HG02884 (cell line): Measurements from ENCODE around the gene DIRAS2.
"Not testable (repeated sequence)": the region's sequence is repeated elsewhere in the genome, so short reads cannot be mapped to it uniquely, and the experiment has no call there.

Experiments
- ATAC-seq: cut with Tn5 transposase; IDR thresholded peaks from one replicate; pipeline ENCODE4 v1.9.1; 2021; ENCODE audit warnings: mild to moderate bottlenecking, moderate library complexity; ENCODE audit not compliant: unreplicated experiment

DIRAS2 gene, protein sequence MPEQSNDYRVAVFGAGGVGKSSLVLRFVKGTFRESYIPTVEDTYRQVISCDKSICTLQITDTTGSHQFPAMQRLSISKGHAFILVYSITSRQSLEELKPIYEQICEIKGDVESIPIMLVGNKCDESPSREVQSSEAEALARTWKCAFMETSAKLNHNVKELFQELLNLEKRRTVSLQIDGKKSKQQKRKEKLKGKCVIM

DNA sequence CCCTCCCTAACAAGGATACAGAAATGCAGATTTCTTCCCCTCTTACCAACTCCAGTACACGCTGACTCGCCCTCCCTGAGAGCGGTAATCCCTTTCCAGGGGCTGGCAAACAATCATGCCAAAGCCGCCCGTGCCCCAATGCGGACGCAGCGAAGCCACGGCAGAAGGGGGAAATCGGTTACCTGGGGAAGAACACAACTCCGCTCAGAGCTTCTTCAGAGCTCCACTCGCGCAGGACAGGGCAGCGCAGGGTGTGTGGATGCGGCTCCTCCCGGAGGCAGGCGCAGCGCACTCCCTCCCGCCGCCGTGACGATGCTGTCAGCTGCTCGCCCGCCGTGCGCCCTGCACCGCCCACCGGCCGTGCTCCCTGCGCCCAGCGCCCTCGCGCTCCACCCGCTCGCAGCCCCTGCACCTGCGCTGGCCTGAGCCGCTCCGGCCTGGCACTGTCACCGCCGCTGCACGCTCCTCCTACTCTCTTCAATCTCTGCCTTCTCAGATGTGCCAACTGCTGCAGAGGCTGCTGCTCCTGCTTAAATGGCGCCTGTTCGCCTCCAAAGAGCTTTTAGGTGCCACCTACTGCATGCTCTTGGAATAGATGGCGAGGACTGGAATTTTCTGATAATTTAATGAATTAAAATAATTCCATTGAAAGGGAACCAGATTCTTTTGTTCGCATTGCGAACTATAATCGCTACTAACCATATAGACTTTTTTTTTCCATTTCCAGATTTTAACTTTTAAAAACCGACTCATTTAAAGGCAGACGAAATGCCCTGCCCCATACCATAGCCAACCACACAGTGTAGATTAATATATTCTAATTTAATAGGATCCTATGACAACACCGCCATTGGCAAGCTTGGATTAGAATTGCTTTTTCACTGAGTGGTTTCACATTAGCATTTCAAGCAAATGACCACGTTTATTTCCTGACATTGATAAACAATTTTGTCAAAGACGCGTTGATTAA, at the start of gene DIRAS2:
DIRAS2 (minus strand) TSS at position 255 of the 970 bp plus-strand sequence. CDS start 28,997 bp downstream, outside the sequence.
- no peak for ATAC-seq

DNA sequence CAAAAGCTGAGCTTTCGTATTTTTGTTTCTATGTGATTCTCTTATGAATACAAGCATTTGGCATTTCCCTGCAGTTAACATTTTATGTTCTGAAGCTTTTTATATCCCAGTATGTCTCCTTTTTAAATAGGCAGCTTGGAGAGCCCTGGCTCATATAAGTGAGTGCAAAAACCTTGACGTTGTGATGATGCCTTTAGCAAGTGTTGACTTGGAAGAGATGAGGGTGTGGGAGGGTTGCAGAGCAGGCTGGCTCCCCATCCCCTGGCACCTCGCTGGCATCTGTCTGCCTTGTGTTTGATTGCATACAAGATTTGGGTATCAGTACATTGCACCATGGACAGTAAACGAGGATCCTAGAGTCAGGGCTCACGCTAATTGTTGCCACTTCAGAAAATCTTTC, 42.1 kb upstream of the DIRAS2 start:
- no peak for ATAC-seq

DNA sequence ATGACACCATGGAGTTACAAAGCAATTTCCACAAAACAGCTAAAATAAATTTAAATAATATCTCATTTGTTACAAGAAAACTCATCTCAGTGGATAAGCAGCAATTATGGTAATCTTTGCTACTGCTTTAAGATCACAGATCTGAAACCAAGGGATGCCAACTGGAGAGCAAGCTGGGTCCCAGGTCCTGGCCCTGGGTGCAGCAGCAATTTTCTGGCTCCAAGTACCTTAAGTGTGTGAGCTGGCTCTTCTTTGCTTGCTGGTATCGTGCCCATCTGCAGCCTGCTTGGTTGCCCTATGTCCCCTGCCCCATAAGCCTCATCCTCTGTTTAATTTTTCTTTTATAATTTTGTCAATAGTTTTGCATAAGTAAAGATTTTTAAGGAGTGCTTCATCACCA, 41.5 kb upstream of the DIRAS2 start:
- no peak for ATAC-seq

DNA sequence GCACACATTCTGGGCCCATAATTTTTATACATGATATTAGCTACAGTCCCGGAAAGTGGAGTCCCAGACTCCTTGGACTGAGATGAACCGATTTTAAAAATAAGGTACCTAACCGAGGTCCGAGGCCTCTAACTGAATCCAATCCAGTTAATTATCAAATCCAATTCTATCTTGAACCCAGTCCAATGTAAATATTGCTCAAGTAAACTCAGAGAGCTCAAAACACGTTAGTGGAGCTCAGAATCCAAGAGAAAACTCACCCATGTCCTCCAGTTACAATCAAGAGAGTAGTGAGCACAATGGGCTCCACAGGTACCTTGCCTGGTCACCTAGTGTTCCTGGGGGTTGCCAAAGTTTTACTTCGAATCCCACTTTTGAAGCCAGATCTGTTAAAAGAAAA, 37.9 kb upstream of the DIRAS2 start:
- no peak for ATAC-seq

DNA sequence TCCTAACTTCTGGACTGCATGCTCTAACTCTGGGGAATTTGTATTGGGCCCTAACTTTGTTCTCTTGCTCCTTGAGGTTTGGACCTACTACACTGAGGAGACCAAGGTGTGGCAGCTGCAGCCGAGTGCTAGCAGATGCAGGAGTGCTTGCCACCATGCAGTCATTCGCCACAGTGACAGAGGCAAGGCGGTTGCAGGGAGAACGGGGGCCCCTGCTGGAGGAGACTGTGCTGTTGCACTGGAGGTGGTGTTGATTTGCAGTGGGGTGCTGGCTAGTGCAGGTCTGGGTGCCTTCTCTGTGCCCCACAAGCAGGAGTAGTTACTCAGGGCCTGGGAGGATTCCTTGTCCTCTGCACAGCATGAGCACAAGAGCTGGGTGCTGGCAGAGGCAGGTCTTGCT, 22.4 kb upstream of the DIRAS2 start:
- ATAC-seq = no peak

DNA sequence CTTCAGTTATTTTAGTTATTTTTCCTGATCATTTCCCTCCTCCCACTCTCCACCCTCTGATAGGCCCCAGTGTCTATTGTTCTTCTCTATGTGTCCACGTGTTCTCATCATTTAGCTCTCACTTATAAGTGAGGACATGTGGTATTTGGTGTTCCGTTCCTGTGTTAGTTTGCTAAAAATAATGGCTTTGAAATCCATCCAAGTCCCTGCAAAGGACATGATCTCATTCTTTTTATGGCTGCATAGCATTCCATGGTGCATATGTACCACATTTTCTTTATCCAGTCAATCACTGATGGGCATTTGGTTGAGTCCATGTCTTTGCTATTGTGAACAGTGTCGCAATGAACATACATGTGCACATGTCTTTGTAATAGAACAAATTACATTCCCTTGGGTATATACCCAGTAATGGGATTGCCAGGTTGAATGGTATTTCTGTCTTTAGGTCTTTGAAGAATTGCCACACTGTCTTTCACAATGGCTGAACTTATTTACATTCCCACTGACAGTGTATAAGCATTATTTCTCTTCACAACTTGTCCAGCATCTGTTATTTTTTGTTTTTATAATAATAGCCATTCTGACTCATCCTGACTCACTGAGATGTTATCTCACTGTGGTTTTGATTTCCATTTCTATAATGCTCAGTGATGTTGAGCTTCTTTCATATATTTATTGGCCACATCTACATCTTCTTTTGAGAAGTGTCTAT, 17.2 kb upstream of the DIRAS2 start:
- ATAC-seq = no peak

DNA sequence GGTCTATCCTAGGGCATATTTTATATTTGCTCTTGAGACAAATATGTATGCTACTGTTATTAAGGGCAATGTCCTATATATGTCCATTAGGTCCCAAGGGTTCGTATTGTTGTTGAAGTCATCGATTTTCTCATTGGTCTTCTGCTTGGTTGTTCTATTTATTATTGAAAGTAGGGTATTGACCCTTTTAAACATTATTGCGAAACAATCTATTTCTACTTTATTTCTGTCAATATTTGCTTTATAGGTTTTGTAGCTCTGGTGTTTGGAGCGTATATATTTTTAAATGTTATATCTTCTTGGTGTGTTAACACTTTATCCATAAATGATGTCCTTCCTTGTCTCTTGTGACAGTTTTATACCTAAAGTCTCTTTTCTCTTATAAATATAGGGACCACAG, 16.2 kb upstream of the DIRAS2 start:
- ATAC-seq = no peak

DNA sequence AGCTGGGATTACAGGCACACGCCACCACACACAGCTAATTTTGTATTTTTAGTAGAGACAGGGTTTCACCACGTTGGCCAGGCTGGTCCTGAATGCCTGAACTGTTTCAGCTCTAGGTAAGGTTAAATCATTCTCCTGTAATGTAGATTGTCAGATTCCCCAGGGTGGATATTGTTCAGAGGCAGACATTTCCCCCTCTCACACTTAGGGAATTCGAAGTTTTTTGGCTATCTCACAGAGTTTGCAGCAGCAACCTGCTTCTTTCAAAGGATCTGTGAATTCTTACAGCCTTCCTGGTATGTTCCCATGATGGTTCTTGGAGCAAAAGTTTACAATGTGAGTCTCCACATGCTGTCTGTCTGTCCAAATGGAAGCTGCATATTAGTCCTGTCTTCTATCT, 15.6 kb upstream of the DIRAS2 start:
- no peak for ATAC-seq

DNA sequence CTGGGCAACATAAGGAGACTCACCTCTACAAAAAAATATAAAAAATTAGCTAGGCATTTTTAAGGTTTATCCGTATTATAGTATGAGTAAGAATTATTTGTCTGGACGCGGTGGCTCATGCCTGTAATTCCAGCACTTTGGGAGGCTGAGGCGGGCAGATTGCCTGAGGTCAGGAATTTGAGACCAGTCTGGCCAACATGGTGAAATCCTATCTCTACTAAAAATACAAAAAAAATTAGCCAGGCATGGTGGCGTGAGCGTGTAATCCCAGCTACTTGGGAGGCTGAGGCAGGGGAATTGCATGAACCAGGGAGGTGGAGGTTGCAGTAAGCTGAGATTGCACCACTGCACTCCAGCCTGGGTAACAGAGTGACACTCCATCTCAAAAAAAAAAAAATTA, 14.3 kb upstream of the DIRAS2 start:
- not testable (repeated sequence) for ATAC-seq

DNA sequence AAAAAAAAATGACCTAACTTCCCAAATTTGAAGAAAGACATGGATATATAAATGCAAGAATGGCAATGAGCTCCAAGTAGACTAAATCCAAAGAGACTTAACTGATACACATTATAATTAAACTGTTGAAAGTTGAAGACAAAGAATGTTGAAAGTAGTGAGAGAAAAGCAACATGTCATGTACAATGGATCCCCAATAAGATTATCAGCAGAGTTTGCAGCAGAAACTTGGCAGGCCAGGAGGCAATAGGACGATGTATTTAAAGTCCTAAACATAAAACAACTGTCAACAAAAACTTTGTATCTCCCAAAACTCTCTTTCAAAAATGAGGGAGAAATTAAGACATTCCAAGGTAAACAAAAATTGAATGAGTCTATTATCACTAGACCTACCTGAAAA, 8.6 kb upstream of the DIRAS2 start:
- no peak for ATAC-seq

DNA sequence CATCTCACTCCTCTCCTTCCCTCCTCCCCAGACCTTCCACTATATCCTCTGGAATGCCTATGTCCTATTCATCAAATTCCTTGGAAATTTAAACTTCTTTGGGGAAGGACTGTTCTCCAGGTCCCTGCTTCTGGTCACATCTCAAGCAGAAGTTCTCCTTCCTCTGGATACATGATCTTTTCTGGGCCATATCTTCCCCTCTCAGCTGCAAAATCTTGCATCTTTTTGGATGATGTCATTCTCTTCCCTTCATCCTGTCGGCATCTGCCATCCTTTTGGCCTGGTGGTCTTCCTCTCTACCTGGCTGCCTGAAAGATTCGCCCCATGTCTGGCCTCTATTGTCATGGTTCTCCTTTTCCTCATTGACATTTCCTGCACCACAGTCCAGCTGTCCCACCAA, 5.2 kb upstream of the DIRAS2 start:
- no peak for ATAC-seq

DNA sequence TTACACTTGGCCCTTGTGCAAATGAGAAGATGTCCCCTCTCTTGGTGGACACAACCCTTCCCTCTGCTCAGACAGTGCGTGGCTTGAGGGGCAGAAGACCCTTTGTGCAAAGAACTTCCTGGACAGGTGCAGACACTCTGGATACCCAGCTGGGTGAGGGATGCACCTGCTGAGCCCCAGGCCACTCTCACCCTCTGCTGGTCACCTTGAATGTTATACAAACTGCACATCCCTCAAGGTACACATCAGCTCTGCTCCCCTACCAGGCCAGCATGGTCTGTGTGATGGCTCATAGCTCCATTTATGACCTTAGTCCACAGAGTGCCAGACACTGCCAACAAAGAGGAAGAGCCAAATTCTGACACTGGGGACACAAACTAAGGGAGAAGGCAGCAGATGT, 3.1 kb upstream of the DIRAS2 start:
- ATAC-seq = no peak

DNA sequence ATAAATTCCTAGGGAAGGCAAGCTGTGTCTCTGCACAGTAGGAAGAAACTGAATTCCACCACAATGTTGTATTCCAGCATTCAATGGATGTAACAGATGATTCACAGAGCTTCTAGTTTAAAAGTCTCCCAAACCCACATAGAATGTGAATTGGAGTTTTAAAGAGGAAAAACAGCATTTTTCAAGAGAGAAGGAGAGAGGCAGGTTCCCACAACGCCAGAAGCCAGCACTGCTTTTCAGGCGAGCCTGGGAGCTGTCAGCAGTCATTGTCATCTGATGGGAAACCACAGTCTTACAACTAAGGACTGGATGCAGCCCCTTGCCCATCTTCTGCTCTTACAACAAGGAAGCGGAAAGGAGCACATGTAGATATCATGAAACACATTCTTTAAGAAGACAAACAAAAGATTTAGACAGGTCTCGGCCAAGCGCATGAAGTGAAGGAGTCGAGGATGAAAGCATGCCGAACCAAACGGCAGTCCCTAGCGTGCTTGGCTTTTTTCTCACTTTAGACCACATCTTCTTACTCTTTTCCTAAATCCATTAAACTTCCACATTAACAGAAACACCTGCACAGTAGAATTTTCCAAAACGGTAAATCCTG, 638 bp downstream of the DIRAS2 start:
- ATAC-seq = no peak

DNA sequence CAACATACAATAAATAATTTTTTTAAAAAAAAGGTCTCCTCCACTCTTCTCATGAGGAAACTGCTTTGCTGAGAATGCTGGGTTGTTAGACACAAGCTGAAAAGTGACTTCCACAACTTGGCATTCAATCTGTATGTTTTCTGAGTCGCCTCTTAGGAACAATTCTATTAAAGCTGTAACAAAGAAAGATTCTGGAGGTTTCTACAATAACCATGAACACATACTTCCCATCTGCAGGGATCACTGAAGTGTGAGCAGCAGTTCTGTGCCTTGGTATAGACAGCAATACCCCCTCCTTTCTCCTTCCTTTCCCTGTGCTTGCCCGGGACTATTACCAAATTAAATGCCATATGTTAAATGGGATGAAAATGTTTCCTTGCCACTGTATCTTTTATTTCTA, 1.5 kb downstream of the DIRAS2 start:
- ATAC-seq = no peak

DNA sequence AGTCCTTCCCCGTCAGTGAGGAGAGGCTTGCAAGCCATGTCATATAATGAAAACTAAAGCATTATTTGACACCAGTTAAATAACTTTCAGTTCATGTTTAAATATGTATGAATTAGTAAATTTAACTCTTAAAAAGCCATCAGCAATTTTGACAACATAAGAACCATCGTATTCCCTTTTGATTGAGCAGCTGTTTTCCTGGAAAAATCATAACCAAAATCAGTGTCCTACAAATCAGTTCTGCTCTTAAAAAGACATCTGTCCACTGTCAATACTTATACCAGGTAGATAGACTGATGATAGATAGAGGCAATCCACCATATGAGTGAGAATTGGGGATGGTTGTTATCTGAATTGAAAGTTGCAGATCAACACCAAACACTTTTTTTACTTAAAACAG, 2.3 kb downstream of the DIRAS2 start:
- ATAC-seq = no peak

DNA sequence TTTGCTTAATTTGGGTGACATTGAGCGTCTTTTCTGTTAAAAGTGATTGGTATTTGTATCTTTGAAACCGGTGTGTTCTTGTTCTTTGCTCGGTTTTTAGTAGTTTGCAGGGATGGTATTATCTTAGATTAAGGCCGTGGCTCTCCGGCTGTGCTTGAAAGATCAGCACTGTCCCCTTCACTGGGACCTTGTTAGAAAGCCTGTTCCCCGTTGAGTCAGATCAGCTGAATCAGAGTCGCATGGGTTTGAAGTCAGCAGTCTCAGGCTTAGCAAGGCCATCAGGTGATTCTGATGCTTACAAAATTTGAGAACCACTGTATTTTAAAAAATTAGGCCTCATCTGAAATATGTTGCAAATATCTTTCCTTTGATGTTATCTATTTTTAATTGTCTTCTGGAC, 5.0 kb downstream of the DIRAS2 start:
- ATAC-seq = no peak

DNA sequence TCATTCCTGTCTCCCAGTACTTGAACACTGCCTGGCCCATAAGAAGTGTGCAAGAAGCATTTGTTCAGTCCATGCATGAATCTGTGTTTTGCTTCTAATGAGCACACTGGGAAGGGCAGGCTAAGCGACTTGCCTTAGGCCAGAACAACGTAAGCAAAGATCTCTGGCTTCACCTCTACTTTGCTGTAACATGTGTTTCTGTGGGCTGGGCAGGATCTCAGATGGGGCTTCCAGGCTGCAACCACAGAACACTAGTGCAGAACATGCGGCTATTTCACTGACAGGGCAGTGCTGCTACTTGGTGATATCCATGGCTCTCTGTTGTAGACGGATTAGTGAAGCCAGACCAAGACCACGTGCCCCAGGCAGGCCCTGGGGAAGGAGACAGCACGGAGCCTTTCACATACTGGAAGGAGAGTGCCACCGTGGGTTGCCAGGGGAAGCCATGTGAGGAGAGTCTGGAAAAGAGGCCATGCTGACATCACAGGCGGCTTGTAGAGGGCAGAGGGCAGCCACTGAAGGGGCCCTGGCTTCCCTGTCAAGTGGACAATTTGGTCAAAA, 9.9 kb downstream of the DIRAS2 start:
- ATAC-seq = no peak

DNA sequence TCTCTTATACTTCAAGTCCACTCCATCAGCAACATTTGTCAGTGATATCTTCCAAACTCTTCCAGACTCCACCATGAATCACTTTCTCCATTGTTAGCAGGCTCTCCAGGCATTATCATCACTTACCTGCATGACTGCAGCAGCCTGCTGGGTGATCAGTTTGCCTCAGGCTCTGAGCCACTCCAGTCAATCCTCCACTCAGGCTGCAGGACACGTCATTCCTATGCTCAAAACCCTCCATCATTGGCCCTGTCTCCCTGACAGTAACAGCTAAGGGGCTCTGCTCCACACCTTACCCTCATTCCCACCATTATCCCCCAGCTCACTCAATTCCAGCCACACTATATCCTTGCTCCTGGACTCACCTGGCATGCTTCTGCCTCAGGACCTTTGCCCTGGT, 10.7 kb downstream of the DIRAS2 start:
- no peak for ATAC-seq

DNA sequence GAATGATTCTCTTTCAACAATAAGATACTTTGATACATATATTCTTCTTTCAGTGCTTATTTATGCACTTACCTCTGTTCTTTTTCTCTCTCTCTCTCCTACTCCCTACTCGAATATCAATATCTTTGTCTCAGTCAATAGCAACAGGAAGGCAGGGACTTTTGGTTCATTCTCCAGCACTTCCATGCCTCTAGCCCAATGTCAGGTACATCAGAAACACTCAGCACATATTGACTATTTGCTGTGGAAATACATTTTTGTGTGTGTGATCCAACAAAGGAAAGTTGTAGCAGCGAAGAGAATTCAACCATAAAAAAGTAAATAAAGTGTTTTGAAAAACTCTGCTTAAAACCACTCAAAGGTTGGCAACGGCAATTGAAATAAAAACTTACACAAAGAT, 12.6 kb downstream of the DIRAS2 start:
- ATAC-seq = no peak

DNA sequence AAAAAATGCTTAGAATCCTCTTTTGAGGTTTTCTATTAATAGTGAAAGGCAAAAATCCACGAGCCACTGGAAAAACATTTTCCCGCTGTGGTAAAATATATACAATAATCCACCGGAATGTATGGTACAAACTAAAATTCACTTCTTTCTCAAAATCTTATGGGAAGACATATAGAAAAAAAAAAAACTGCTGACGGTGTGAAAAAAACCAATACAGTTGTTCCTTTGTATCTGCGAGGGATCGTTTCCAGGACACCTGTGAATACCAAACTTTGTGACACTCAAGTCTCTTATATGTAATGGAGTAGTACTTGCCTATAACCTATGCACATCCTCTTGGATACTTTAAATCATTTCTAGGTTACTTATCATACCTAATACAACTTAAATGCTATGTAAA, 13.3 kb downstream of the DIRAS2 start:
- ATAC-seq = no peak

DNA sequence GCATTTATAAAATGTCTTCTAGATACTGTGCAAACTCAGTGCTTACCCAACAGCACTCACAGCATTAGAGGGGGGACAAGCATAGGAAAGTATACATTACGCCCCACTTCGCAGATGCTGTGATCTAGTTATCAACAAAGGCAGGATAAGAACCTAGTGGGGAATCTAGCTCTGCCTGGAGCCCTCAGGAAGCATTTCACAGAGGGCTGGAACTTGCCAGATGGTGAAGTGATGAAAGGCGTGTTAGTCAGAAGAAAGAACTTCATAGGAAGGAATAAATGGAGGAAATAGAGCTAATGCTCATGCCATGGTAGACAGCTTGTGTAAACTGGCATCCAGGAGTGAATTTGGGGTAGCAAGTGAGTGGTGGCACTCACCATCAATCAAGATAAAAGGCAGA, 25.8 kb downstream of the DIRAS2 start:
- no peak for ATAC-seq
